Caco-2 (cell line): ENCODE data around the gene CACNA1D. TPM values are rescaled to one million over a fixed set of nuclear protein-coding genes. Genes with fewer than 3 reads are reported as not detected.

ENCODE experiments used
- BruUV-seq: library from RNA; stranded (reverse); fragments of 400-500 nt; replicated peaks from 2 replicates; lab custom pipeline; 2021; lab: Mats Ljungman, UMichigan
- CTCF ChIA-PET: fragments of 300-600 bp; sonication (Branson Sonifier 250); formaldehyde crosslinking; loops from one replicate; lab custom pipeline; 2022; ENCODE audit warnings: antibody characterized with exemption; lab: Charles Lee
- POLR2A ChIA-PET: fragments of 300-600 bp; sonication (Branson Sonifier 250); formaldehyde crosslinking; loops from one replicate; lab custom pipeline; 2022; ENCODE audit warnings: antibody characterized with exemption; lab: Charles Lee
- DNase-seq, 2 experiments: peaks; one replicate each; pipeline versions ENCODE4 v3.0.0 to v3.0.0-alpha.2; 2020 to 2022
- H3K27me3 ChIP-seq: replicated peaks from 2 replicates; pipeline ENCODE4 v1.6.0; 2011; ENCODE audit warnings: low read length; ENCODE audit not compliant: control insufficient read depth, insufficient read depth
- H3K36me3 ChIP-seq: 2 replicates; pipeline ENCODE4 v1.5.1; 2011; ENCODE audit warnings: low read length; ENCODE audit not compliant: control insufficient read depth, insufficient read depth
- H3K4me1 ChIP-seq: fragments of 250-450 bp; sonication (Bioruptor Pico); 2 replicates; pipeline ENCODE4 v1.5.1; 2020; ENCODE audit warnings: mild to moderate bottlenecking
- H3K4me3 ChIP-seq: 2 replicates; pipeline ENCODE4 v1.5.1; 2011; ENCODE audit warnings: low read depth, mild to moderate bottlenecking, control low read depth, low read length
- H3K9me3 ChIP-seq: fragments of 250-450 bp; sonication (Bioruptor Pico); 2 replicates; pipeline ENCODE4 v1.5.1; 2020; ENCODE audit warnings: mild to moderate bottlenecking, moderate library complexity
- H3K27ac Mint-ChIP-seq: one replicate; pipeline ENCODE4 v1.8.0; 2022; ENCODE audit warnings: mixed read lengths; ENCODE audit not compliant: unreplicated experiment
- H3K27me3 Mint-ChIP-seq: one replicate; pipeline ENCODE4 v1.8.0; 2022; ENCODE audit warnings: mixed read lengths; ENCODE audit not compliant: insufficient read depth, unreplicated experiment
- H3K36me3 Mint-ChIP-seq: one replicate; pipeline ENCODE4 v1.8.0; 2022; ENCODE audit warnings: mild to moderate bottlenecking, mixed read lengths; ENCODE audit not compliant: insufficient read depth, unreplicated experiment
- H3K4me1 Mint-ChIP-seq: one replicate; pipeline ENCODE4 v1.8.0; 2022; ENCODE audit warnings: low read depth, mixed read lengths; ENCODE audit not compliant: unreplicated experiment
- H3K4me3 Mint-ChIP-seq: one replicate; pipeline ENCODE4 v1.8.0; 2022; ENCODE audit warnings: mild to moderate bottlenecking, moderate library complexity, mixed read lengths; ENCODE audit not compliant: unreplicated experiment
- H3K9me3 Mint-ChIP-seq: one replicate; pipeline ENCODE4 v1.8.0; 2022; ENCODE audit warnings: mixed read lengths; ENCODE audit not compliant: unreplicated experiment
- intact Hi-C: fragments of 100-400 bp; cut with micrococcal nuclease; formaldehyde crosslinking; loops from one replicate; pipeline ENCODE4 v1.10.0; 2022; ENCODE audit not compliant: unreplicated experiment
- total RNA-seq: library from RNA; stranded (reverse); gene quantifications from 2 replicates; pipeline ENCODE4 v1.2.3, GENCODE V29; 2022
- TF ChIP-seq, protein P1 (sequence below), 2 experiments: fragments of 200-600 bp in 1 of 2; IDR thresholded peaks; 1 replicate in 1 of 2; 2 replicates in 1 of 2; pipeline versions ENCODE4 v1.5.1 to v1.8.0; 2011 to 2022; ENCODE audit warnings: antibody characterized with exemption in 1 of 2, control low read depth in 1 of 2, inconsistent platforms in 1 of 2, low read depth in 1 of 2, low read length in 1 of 2, mild to moderate bottlenecking in 1 of 2, moderate library complexity in 1 of 2; ENCODE audit not compliant: insufficient read depth in 1 of 2, severe bottlenecking in 1 of 2, unreplicated experiment in 1 of 2

The CACNA1D gene
- total RNA-seq, 1 experiment from 2014 or later = 13.3 TPM

DNA sequence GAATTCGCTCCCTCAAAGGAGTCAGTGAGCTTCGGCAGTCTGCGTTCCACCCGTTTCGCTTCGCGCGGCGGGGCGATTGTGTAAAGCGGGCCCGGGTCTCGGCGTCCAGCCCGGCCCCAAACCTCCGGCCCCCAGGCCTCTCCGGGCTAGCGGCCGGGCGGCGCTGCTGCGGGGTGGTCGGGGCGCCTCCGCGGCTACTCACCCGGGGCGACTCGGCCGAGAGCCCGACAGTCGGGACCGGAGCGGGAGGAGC, 351.4 kb downstream of the CACNA1D start:
- peaks cover 18% of the 10 kb centered on the region for H3K4me1 Mint-ChIP-seq
- no peak for DNase-seq
- H3K4me1 ChIP-seq = peaks cover 32% of the 10 kb centered on the region
- peak overlapping the region; percentile 93 for H3K27ac Mint-ChIP-seq
- peak overlapping the region; percentile 89 for H3K4me3 Mint-ChIP-seq
- no peaks in the 10 kb centered on the region for H3K36me3 ChIP-seq
- no peaks in the 10 kb centered on the region for H3K9me3 ChIP-seq
- intact Hi-C loops = loop anchor here (2.0 to 10.0 kb wide), 3 partner anchors 35 to 121 kb away; partner anchors contain the start of gene SELENOK
- peaks cover 9% of the 10 kb centered on the region for H3K36me3 Mint-ChIP-seq
- H3K27me3 ChIP-seq = no peaks in the 10 kb centered on the region
- TF ChIP-seq, protein P1, sequence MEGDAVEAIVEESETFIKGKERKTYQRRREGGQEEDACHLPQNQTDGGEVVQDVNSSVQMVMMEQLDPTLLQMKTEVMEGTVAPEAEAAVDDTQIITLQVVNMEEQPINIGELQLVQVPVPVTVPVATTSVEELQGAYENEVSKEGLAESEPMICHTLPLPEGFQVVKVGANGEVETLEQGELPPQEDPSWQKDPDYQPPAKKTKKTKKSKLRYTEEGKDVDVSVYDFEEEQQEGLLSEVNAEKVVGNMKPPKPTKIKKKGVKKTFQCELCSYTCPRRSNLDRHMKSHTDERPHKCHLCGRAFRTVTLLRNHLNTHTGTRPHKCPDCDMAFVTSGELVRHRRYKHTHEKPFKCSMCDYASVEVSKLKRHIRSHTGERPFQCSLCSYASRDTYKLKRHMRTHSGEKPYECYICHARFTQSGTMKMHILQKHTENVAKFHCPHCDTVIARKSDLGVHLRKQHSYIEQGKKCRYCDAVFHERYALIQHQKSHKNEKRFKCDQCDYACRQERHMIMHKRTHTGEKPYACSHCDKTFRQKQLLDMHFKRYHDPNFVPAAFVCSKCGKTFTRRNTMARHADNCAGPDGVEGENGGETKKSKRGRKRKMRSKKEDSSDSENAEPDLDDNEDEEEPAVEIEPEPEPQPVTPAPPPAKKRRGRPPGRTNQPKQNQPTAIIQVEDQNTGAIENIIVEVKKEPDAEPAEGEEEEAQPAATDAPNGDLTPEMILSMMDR (IDR thresholded peaks at IDR 0.05; ENCODE audit: insufficient read depth in 1 of 2, low read depth in 1 of 2, low read length in 1 of 2, severe bottlenecking in 1 of 2, unreplicated experiment in 1 of 2) = no peak
- ChIA-PET CTCF (no interaction called here), POLR2A (interaction anchor here (0.6 to 2.8 kb wide), 2 partner anchors 46 to 159 kb away, joined by 3 to 14 read pairs; partner anchors contain the start of gene SELENOK)
- no peaks in the 10 kb centered on the region for H3K27me3 Mint-ChIP-seq
- peak overlapping the region; percentile 81 for H3K4me3 ChIP-seq
- no TSS peak for BruUV-seq
- no peaks in the 10 kb centered on the region for H3K9me3 Mint-ChIP-seq

DNA sequence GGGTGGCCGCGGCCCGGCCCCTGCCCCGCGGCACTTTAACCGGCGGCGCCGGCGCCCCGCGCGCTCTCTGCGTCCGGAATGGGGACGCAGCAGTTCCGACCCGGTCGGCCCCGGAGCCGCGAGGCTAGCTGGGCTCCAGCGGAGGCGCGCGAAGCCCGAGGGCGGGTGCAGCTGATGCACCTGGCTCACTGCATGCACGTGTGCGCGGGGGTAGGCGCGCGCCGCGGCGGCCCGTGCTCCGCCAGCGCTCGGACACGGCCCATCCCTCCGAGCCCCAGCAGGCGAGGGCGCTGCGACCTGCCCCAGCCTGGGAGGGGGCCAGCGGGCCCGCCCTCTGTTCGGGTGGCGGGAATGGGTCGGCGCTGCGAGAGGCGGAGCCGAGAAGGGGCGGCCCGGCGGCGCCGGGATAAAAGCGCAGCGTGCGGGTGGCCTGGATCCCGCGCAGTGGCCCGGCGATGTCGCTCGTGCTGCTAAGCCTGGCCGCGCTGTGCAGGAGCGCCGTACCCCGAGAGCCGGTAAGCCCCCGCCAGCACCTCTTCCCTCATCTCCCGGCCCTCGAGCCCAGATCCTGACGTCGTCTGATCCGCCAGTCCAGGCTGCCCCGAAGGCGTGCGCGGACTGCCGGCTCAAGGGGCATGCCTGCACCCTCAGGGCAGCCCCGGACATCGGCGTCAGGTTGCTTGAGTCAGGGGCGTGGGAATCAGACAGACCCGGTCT, 351.9 kb downstream of the CACNA1D start, which contains the start of the genes CHDH and IL17RB:
CHDH (minus strand) TSS at position 286 of the 717 bp plus-strand sequence. CDS start 22,411 bp downstream, outside the sequence.
IL17RB (plus strand) TSS at position 435 of the 717 bp plus-strand sequence; CDS start at position 456, 21 bp downstream.
- TF ChIP-seq, protein P1 (IDR thresholded peaks at IDR 0.05; ENCODE audit: insufficient read depth in 1 of 2, low read depth in 1 of 2, low read length in 1 of 2, severe bottlenecking in 1 of 2, unreplicated experiment in 1 of 2) = no peak
- ChIA-PET CTCF (no interaction called here), POLR2A (interaction anchor here (0.6 to 2.8 kb wide), 2 partner anchors 45 to 159 kb away, joined by 3 to 14 read pairs; partner anchors contain the start of gene SELENOK)
- Histone ChIP-seq H3K4me3 (peak within 1 kb of the TSS; percentile 81), H3K27me3 (no peaks in the 10 kb centered on the region), H3K9me3 (no peaks in the 10 kb centered on the region), H3K36me3 (no peaks in the 10 kb centered on the region), H3K4me1 (peaks cover 32% of the 10 kb centered on the region)
- intact Hi-C loops = loop anchor here (2.0 to 10.0 kb wide), 3 partner anchors 35 to 121 kb away; partner anchors contain the start of gene SELENOK
- Mint-ChIP-seq H3K4me3 (peak within 1 kb of the TSS; percentile 89), H3K27ac (peak within 1 kb of the TSS; percentile 93), H3K36me3 (peaks cover 10% of the 10 kb centered on the region), H3K4me1 (peaks cover 18% of the 10 kb centered on the region), H3K27me3 (no peaks in the 10 kb centered on the region), H3K9me3 (no peaks in the 10 kb centered on the region)
- DNase-seq = peak; percentile 86 to 92
- BruUV-seq = no TSS peak

DNA sequence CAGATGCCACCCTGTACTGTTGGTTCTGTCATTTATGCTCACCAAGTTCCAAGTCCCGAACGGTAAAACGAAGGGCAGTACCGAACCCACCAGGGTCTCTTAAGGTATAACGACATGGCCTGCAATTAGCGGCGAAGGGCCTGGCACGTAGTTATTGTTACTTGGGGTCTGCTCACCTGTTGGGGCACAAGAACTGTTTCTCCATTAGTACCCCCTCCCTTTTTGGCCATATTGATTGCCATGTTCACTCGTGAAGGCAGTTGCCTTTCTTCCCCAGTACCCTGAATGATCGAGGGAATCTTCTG, 352.4 kb downstream of the CACNA1D start:
- peak overlapping the region; percentile 81 for H3K4me3 ChIP-seq
- H3K36me3 ChIP-seq = no peaks in the 10 kb centered on the region
- no peaks in the 10 kb centered on the region for H3K9me3 Mint-ChIP-seq
- DNase-seq = no peak
- ChIA-PET CTCF (no interaction called here), POLR2A (no interaction called here)
- H3K4me1 Mint-ChIP-seq = peaks cover 18% of the 10 kb centered on the region
- H3K4me1 ChIP-seq = peaks cover 32% of the 10 kb centered on the region
- TSS peak; percentile 54 for BruUV-seq
- H3K27ac Mint-ChIP-seq = peak overlapping the region; percentile 79
- TF ChIP-seq, protein P1 (IDR thresholded peaks at IDR 0.05; ENCODE audit: insufficient read depth in 1 of 2, low read depth in 1 of 2, low read length in 1 of 2, severe bottlenecking in 1 of 2, unreplicated experiment in 1 of 2) = no peak
- H3K27me3 ChIP-seq = no peaks in the 10 kb centered on the region
- intact Hi-C loops = loop anchor here (2.0 to 10.0 kb wide), 3 partner anchors 34 to 122 kb away; partner anchors contain the start of gene SELENOK
- H3K4me3 Mint-ChIP-seq = peak overlapping the region; percentile 89
- peaks cover 8% of the 10 kb centered on the region for H3K36me3 Mint-ChIP-seq
- H3K9me3 ChIP-seq = no peaks in the 10 kb centered on the region
- H3K27me3 Mint-ChIP-seq = no peaks in the 10 kb centered on the region
